ENCODE data around the gene KBTBD12. TPM values are rescaled to one million over a fixed set of nuclear protein-coding genes. Genes with fewer than 3 reads are reported as not detected.

Gene KBTBD12
- total and polyA plus RNA-seq, 2 donors (not counting 3 experiments of a cell fraction or from before 2014, with no cell fraction given) = not detected

DNA sequence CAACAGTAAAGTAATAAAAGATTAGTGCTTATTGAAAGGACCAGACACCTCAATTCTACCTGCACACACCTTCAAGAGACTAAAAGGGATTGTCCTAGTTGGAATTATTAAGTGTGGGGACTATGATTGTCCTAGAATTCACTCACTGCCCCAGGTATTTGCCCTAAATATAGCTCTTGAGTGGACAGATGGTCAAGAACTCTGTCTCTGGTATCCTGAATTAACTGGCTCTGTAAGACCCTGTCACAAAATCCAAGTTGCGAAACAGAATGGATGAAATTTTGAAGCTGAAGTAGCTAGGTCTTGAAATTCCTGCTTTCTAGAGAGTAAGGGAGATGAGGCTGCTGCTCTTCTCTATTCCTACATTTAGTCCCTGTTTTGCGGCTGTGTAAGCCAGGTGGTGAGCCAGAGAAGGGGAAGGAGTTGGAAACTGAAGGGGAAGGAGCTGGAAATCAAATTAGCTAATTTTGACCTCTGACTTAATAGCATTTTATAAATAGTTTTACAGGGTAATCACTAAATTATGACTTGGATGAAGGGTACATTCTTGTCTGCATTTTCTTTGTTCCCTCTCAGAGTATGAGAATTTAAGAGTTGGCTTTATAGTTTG is 34.5 kb downstream of the KBTBD12 start:
- dilution Hi-C loops (cut with MboI; ENCODE audit: extremely low pct_ligation_motif_present, low sequenced_read_pairs) = no loop called here
- CTCF ChIA-PET = no interaction called here
- POLR2A ChIA-PET = no interaction called here

More for the DNA sequence above, 34.5 kb downstream of the KBTBD12 start:
- Histone ChIP-seq H3K9me1 (replicated peaks; ENCODE audit: control insufficient read depth, extremely low read depth, insufficient read depth, low read length) (no peaks in the 10 kb centered on the region), H4K20me1 (replicated peaks; ENCODE audit: control insufficient read depth, extremely low read depth, insufficient read depth, low read length) (no peaks in the 10 kb centered on the region), H3K9ac (replicated peaks; ENCODE audit: extremely low read depth, insufficient read depth, low read length) (no peak overlapping the region), H3K4me3 (replicated peaks in 1 of 3; ENCODE audit: insufficient read depth in 1 of 3, low read depth in 1 of 3, low read length in 3 of 3) (no peak overlapping the region), H3K4me1 (ENCODE audit: control insufficient read depth, extremely low read depth, insufficient read depth, low read length) (peaks cover 3% of the 10 kb centered on the region), H3K36me3 (ENCODE audit: control insufficient read depth in 2 of 2, extremely low read depth in 1 of 2, insufficient read depth in 2 of 2, low read length in 2 of 2) (no peaks in the 10 kb centered on the region), H3K4me2 (ENCODE audit: insufficient read depth, low read length) (no peak overlapping the region), H3K27me3 (ENCODE audit: control insufficient read depth in 2 of 2, insufficient read depth in 2 of 2, low read length in 2 of 2) (peaks cover 12 to 20% of the 10 kb centered on the region in 2 experiments), H3K27ac (ENCODE audit: insufficient read depth, low read depth, low read length) (no peak overlapping the region), H2AFZ (ENCODE audit: low read depth, low read length) (no peak overlapping the region), H3K79me2 (ENCODE audit: control insufficient read depth, insufficient read depth, low read length) (no peaks in the 10 kb centered on the region), H3K9me3 (replicated peaks; ENCODE audit: control insufficient read depth, insufficient read depth, low read length) (no peaks in the 10 kb centered on the region)
- intact Hi-C loops (cut with micrococcal nuclease) = no loop called here
- DNase-seq (ENCODE audit: low read depth, low spot score) (no peak), FAIRE-seq (no peak)
- BruUV-seq (replicated peaks) = no TSS peak
- TF ChIP-seq, protein P1, sequence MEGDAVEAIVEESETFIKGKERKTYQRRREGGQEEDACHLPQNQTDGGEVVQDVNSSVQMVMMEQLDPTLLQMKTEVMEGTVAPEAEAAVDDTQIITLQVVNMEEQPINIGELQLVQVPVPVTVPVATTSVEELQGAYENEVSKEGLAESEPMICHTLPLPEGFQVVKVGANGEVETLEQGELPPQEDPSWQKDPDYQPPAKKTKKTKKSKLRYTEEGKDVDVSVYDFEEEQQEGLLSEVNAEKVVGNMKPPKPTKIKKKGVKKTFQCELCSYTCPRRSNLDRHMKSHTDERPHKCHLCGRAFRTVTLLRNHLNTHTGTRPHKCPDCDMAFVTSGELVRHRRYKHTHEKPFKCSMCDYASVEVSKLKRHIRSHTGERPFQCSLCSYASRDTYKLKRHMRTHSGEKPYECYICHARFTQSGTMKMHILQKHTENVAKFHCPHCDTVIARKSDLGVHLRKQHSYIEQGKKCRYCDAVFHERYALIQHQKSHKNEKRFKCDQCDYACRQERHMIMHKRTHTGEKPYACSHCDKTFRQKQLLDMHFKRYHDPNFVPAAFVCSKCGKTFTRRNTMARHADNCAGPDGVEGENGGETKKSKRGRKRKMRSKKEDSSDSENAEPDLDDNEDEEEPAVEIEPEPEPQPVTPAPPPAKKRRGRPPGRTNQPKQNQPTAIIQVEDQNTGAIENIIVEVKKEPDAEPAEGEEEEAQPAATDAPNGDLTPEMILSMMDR (IDR thresholded peaks at IDR 0.05; ENCODE audit: extremely low read depth in 1 of 2, insufficient read depth in 1 of 2, low read depth in 1 of 2, low read length in 2 of 2) = no peak
- no peak for TF ChIP-seq JUN (IDR thresholded peaks at IDR 0.05; ENCODE audit: borderline replicate concordance, insufficient read depth, insufficient read length, low read depth)
- no peak for TF ChIP-seq MYC (IDR thresholded peaks at IDR 0.05; ENCODE audit: low read depth, low read length)
- TF ChIP-seq GATA2 (IDR thresholded peaks at IDR 0.05; ENCODE audit: insufficient read depth, insufficient read length, low read depth, low read length) = no peak
- no peak for TF ChIP-seq POLR2AphosphoS5 (IDR thresholded peaks at IDR 0.05; ENCODE audit: insufficient read depth, low read depth, low read length)
- no peak for TF ChIP-seq FOS (IDR thresholded peaks at IDR 0.05; ENCODE audit: borderline replicate concordance, insufficient read depth, low read length)
- no peak for TF ChIP-seq EZH2 (IDR thresholded peaks at IDR 0.05; ENCODE audit: borderline replicate concordance, low read depth, low read length, severe bottlenecking)
- TF ChIP-seq, protein P2, sequence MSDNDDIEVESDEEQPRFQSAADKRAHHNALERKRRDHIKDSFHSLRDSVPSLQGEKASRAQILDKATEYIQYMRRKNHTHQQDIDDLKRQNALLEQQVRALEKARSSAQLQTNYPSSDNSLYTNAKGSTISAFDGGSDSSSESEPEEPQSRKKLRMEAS (IDR thresholded peaks at IDR 0.05; ENCODE audit: insufficient read depth, insufficient read length) = no peak
- no peak for TF ChIP-seq POLR2A (IDR thresholded peaks at IDR 0.05; ENCODE audit: low read depth, low read length)
